ENCODE data around the gene PLPP3.

DNA sequence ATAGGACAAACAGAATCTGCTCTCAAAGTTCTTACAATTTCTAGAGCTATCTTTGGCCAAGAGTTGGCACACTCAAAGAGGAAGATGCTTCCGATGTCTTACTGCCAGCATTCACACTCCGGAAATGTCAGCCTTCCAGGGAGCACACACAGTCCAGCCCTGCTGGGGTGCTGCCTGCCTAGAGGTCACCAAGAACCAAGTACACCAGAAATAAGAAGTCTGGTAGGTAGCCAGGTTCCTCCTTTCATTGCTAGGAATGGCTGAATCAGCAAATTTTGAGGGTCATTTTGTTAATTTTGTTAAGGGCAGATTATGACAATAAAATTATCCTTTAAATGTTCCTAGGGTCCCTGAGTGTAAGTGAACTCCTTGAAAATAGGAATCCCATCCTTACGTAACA, 77.5 kb downstream of the PLPP3 start:
- TF ChIP-seq, protein P1, sequence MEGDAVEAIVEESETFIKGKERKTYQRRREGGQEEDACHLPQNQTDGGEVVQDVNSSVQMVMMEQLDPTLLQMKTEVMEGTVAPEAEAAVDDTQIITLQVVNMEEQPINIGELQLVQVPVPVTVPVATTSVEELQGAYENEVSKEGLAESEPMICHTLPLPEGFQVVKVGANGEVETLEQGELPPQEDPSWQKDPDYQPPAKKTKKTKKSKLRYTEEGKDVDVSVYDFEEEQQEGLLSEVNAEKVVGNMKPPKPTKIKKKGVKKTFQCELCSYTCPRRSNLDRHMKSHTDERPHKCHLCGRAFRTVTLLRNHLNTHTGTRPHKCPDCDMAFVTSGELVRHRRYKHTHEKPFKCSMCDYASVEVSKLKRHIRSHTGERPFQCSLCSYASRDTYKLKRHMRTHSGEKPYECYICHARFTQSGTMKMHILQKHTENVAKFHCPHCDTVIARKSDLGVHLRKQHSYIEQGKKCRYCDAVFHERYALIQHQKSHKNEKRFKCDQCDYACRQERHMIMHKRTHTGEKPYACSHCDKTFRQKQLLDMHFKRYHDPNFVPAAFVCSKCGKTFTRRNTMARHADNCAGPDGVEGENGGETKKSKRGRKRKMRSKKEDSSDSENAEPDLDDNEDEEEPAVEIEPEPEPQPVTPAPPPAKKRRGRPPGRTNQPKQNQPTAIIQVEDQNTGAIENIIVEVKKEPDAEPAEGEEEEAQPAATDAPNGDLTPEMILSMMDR (conservative IDR thresholded peaks at IDR 0.05 in 1 of 2, IDR thresholded peaks at IDR 0.05 in 1 of 2; ENCODE audit: low read depth in 1 of 2, low read length in 2 of 2): no peak
- no peak for TF ChIP-seq EZH2 (IDR thresholded peaks at IDR 0.05; ENCODE audit: low read length, missing control alignments)

Measured in fibroblast of lung (primary cell).